ENCODE data around the gene ZNF670.

ZNF670 gene

DNA sequence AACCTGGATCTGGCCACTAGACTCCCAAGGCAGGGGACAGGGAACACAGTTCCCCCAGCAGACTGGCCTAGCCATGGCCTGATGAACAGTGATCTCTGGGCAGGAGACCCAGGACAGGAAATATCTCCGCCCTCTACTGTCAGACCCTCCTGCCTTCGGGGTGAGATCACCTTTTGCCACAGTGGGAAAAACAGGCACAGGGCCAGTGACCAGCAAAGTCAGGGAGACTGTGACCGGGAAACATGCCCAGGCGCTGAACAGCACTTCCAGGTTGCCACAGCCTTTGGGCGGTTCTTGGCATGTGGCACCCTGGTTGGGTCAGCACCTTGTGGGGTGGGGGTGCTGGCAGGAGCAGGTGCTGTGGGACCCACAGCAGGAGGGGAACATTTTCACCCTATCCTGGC, 34.5 kb upstream of the ZNF670 start:
- DNase-seq = no peak
- peaks cover 0 to 3% (median 0%) of the 10 kb centered on the region in 5 experiments for H3K9me3 ChIP-seq (ENCODE audit: control extremely low read depth in 1 of 5, control insufficient read depth in 4 of 5, insufficient read depth in 2 of 5, low read depth in 1 of 5, low read length in 4 of 5)
- no peak overlapping the region for H3K4me3 ChIP-seq (ENCODE audit: control insufficient read depth in 1 of 7, extremely low read depth in 1 of 7, insufficient read depth in 4 of 7, low read depth in 2 of 7, low read length in 6 of 7)
- H3K27me3 ChIP-seq (replicated peaks in 2 of 5; ENCODE audit: control insufficient read depth in 4 of 5, insufficient read depth in 5 of 5, low read length in 4 of 5) = peaks cover 0 to 50% (median 24%) of the 10 kb centered on the region in 5 experiments
- 70% methylated on average over 2 of the region's 5 CpGs for WGBS (ENCODE audit: insufficient coverage)
- H3K36me3 ChIP-seq (ENCODE audit: control insufficient read depth in 4 of 4, insufficient read depth in 4 of 4, low read length in 3 of 4) = no peaks in the 10 kb centered on the region
- POLR2A ChIA-PET = no interaction called here
- CTCF ChIA-PET = no interaction called here
- no peak overlapping the region for H3K27ac ChIP-seq (ENCODE audit: insufficient read depth in 1 of 2, low read depth in 1 of 2, low read length in 2 of 2, poor library complexity in 1 of 2, severe bottlenecking in 2 of 2)
- H3K4me1 ChIP-seq (ENCODE audit: control extremely low read depth in 1 of 4, control insufficient read depth in 4 of 4, insufficient read depth in 4 of 4, low read length in 3 of 4) = peaks cover 0 to 20% (median 18%) of the 10 kb centered on the region in 4 experiments

- peaks cover 0 to 51% (median 25%) of the 10 kb centered on the region in 5 experiments for H3K27me3 ChIP-seq (replicated peaks in 2 of 5; ENCODE audit: control insufficient read depth in 4 of 5, insufficient read depth in 5 of 5, low read length in 4 of 5)
- POLR2A ChIA-PET = no interaction called here
- CTCF ChIA-PET = no interaction called here
- peak overlapping the region in 4 of 7 experiments; percentile 49 to 68 (median 61) for H3K4me3 ChIP-seq (ENCODE audit: control insufficient read depth in 1 of 7, extremely low read depth in 1 of 7, insufficient read depth in 4 of 7, low read depth in 2 of 7, low read length in 6 of 7)
- no peaks in the 10 kb centered on the region for H3K36me3 ChIP-seq (ENCODE audit: control insufficient read depth in 4 of 4, insufficient read depth in 4 of 4, low read length in 3 of 4)
- DNase-seq = no peak
- H3K9me3 ChIP-seq (ENCODE audit: control extremely low read depth in 1 of 5, control insufficient read depth in 4 of 5, insufficient read depth in 2 of 5, low read depth in 1 of 5, low read length in 4 of 5) = peaks cover 0 to 3% (median 0%) of the 10 kb centered on the region in 5 experiments
- 78% methylated on average over 8 of the region's 9 CpGs for WGBS (ENCODE audit: insufficient coverage)
- H3K27ac ChIP-seq (ENCODE audit: insufficient read depth in 1 of 2, low read depth in 1 of 2, low read length in 2 of 2, poor library complexity in 1 of 2, severe bottlenecking in 2 of 2) = no peak overlapping the region
- peaks cover 0 to 20% (median 18%) of the 10 kb centered on the region in 4 experiments for H3K4me1 ChIP-seq (ENCODE audit: control extremely low read depth in 1 of 4, control insufficient read depth in 4 of 4, insufficient read depth in 4 of 4, low read length in 3 of 4)
These were observed 33.8 kb upstream of the ZNF670 start for GRCh38 chr1:247112479-247112781.

DNA sequence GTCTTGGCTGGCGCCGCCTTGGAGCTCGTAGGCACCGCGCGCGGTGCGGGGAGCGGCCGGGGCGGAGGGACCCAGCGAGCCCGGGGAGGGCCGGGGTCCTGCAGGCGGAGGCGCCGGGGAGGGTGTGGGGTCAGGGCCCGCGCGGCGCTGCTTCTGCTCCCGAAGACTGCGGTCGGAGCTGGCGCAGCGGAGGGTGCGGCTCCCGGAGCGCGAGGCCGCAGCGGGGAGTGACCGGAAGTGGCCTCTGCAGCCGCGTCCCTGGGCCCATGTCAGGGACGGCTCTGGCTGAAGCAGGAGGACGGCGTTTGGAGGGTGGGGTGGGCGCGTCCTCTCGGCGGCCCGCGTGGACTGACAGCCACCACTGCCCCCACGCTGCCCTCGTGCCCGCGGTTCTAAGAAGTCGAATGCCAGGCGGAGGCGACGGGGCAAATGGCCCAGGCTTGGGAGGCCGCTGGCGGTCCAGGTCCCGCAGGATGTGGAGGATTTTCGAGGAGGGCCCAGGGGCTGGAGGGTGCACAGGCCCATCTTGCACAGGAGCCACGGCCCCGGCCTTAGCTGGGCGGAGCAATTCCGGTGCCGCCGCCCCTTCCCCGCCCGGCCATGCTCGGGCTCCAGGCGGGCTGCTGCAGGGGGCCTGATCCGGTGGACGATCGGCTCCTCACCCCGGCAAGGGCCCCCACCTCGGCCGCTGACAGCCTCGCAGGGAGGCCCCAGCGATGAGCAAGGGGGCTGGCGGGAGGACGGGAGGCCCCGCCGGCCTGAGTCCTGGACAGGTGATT, 33.3 kb upstream of the ZNF670 start:
- H3K27me3 ChIP-seq (replicated peaks in 2 of 5; ENCODE audit: control insufficient read depth in 4 of 5, insufficient read depth in 5 of 5, low read length in 4 of 5) = peaks cover 0 to 51% (median 25%) of the 10 kb centered on the region in 5 experiments
- H3K4me3 ChIP-seq (ENCODE audit: control insufficient read depth in 1 of 7, extremely low read depth in 1 of 7, insufficient read depth in 4 of 7, low read depth in 2 of 7, low read length in 6 of 7) = peak overlapping the region in 6 of 7 experiments; percentile 36 to 69 (median 61)
- peaks cover 0 to 3% (median 0%) of the 10 kb centered on the region in 5 experiments for H3K9me3 ChIP-seq (ENCODE audit: control extremely low read depth in 1 of 5, control insufficient read depth in 4 of 5, insufficient read depth in 2 of 5, low read depth in 1 of 5, low read length in 4 of 5)
- peak in 1 of 3 donors; percentile 36 for DNase-seq
- CTCF ChIA-PET = interaction anchor here (0.7 kb wide), 1 partner anchor 53 kb away, joined by 3 read pairs; no protein-coding TSS in a partner anchor
- no peak overlapping the region for H3K27ac ChIP-seq (ENCODE audit: insufficient read depth in 1 of 2, low read depth in 1 of 2, low read length in 2 of 2, poor library complexity in 1 of 2, severe bottlenecking in 2 of 2)
- POLR2A ChIA-PET = no interaction called here
- 3% methylated on average over 62 of the region's 78 CpGs for WGBS (ENCODE audit: insufficient coverage)
- H3K36me3 ChIP-seq (ENCODE audit: control insufficient read depth in 4 of 4, insufficient read depth in 4 of 4, low read length in 3 of 4) = no peaks in the 10 kb centered on the region
- H3K4me1 ChIP-seq (ENCODE audit: control extremely low read depth in 1 of 4, control insufficient read depth in 4 of 4, insufficient read depth in 4 of 4, low read length in 3 of 4) = peaks cover 0 to 20% (median 18%) of the 10 kb centered on the region in 4 experiments

DNA sequence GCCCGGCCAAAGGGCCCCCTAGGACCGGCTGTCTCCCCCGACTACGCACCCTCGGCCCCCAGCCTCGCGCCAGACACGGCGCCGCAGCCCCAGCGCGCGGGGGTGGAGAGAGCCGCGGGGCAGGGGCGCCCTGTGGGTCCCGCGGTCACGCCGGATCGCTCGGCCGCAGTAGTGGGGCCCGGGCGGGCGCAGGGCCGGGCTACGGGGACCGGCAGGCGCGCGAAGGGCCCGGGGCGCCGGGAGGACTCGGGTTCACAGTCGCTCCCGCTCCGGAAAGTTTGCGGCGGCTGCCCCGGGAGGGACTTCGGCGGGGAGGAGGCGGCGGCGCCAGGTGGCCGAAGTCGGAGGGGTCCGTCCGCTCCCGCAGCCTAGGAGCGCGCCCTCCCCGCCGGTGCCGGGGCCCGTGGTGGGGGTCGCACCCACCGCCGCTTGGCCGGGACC, 32.7 kb upstream of the ZNF670 start:
- peak overlapping the region in 6 of 7 experiments; percentile 36 to 69 (median 61) for H3K4me3 ChIP-seq (ENCODE audit: control insufficient read depth in 1 of 7, extremely low read depth in 1 of 7, insufficient read depth in 4 of 7, low read depth in 2 of 7, low read length in 6 of 7)

DNA sequence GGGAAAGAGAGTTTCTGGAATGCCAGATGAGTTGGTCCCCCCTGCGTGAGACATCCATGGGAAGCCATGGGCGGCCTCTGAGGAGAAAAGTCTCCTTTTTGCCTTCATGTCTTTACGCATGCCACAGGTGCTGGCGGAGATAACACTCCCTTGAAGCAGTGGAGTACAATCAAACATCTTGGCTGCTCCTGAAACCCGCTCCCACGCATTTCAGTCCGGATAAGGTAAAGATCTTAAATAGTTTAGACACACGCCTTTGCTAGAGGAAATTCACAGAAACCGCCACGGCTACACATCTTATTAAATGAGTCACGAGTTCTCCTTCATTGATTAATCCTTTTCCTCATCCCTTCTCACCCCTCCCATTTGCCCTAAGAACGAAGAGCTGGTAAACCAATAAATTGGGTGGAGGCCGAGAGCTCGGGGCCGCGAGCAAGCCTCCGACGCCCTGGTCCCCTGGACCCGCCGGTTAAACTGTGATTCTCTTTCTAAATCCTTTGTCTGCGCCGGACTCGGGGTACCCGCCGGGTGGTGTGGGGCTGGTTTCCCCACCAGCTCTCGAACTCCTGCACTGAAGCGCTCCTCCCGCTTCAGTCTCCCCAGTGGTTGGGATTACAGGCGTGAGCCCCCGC, 32.1 kb upstream of the ZNF670 start:
- ChIA-PET POLR2A (no interaction called here), CTCF (interaction anchor here (1.5 kb wide), 1 partner anchor 9 kb away, joined by 4 read pairs; no protein-coding TSS in a partner anchor)
- Histone ChIP-seq H3K4me3 (ENCODE audit: control insufficient read depth in 1 of 7, extremely low read depth in 1 of 7, insufficient read depth in 4 of 7, low read depth in 2 of 7, low read length in 6 of 7) (peak overlapping the region in 6 of 7 experiments; percentile 36 to 69 (median 61)), H3K4me1 (ENCODE audit: control extremely low read depth in 1 of 4, control insufficient read depth in 4 of 4, insufficient read depth in 4 of 4, low read length in 3 of 4) (peaks cover 0 to 20% (median 18%) of the 10 kb centered on the region in 4 experiments), H3K9me3 (ENCODE audit: control extremely low read depth in 1 of 5, control insufficient read depth in 4 of 5, insufficient read depth in 2 of 5, low read depth in 1 of 5, low read length in 4 of 5) (peaks cover 0 to 11% (median 0%) of the 10 kb centered on the region in 5 experiments), H3K27me3 (replicated peaks in 2 of 5; ENCODE audit: control insufficient read depth in 4 of 5, insufficient read depth in 5 of 5, low read length in 4 of 5) (peaks cover 0 to 51% (median 25%) of the 10 kb centered on the region in 5 experiments), H3K36me3 (ENCODE audit: control insufficient read depth in 4 of 4, insufficient read depth in 4 of 4, low read length in 3 of 4) (no peaks in the 10 kb centered on the region), H3K27ac (ENCODE audit: insufficient read depth in 1 of 2, low read depth in 1 of 2, low read length in 2 of 2, poor library complexity in 1 of 2, severe bottlenecking in 2 of 2) (no peak overlapping the region)
- 8% methylated on average over 23 of the region's 30 CpGs for WGBS (ENCODE audit: insufficient coverage)
- peak; percentile 23 to 54 (median 31) for DNase-seq

More for the DNA sequence above, 32.7 kb upstream of the ZNF670 start:
- H3K27ac ChIP-seq (ENCODE audit: insufficient read depth in 1 of 2, low read depth in 1 of 2, low read length in 2 of 2, poor library complexity in 1 of 2, severe bottlenecking in 2 of 2) = no peak overlapping the region
- ChIA-PET CTCF (interaction anchor here (0.7 to 1.5 kb wide), 2 partner anchors 8 to 53 kb away, joined by 3 to 4 read pairs; no protein-coding TSS in a partner anchor), POLR2A (no interaction called here)
- peak in 1 of 3 donors; percentile 35 for DNase-seq
- WGBS (ENCODE audit: insufficient coverage) = 0% methylated on average over 48 of the region's 62 CpGs
- H3K9me3 ChIP-seq (ENCODE audit: control extremely low read depth in 1 of 5, control insufficient read depth in 4 of 5, insufficient read depth in 2 of 5, low read depth in 1 of 5, low read length in 4 of 5) = peaks cover 0 to 8% (median 0%) of the 10 kb centered on the region in 5 experiments
- peaks cover 0 to 20% (median 18%) of the 10 kb centered on the region in 4 experiments for H3K4me1 ChIP-seq (ENCODE audit: control extremely low read depth in 1 of 4, control insufficient read depth in 4 of 4, insufficient read depth in 4 of 4, low read length in 3 of 4)
- no peaks in the 10 kb centered on the region for H3K36me3 ChIP-seq (ENCODE audit: control insufficient read depth in 4 of 4, insufficient read depth in 4 of 4, low read length in 3 of 4)
- peaks cover 0 to 51% (median 25%) of the 10 kb centered on the region in 5 experiments for H3K27me3 ChIP-seq (replicated peaks in 2 of 5; ENCODE audit: control insufficient read depth in 4 of 5, insufficient read depth in 5 of 5, low read length in 4 of 5)

- Histone ChIP-seq H3K27ac (ENCODE audit: insufficient read depth in 1 of 2, low read depth in 1 of 2, low read length in 2 of 2, poor library complexity in 1 of 2, severe bottlenecking in 2 of 2) (no peak overlapping the region), H3K27me3 (replicated peaks in 2 of 5; ENCODE audit: control insufficient read depth in 4 of 5, insufficient read depth in 5 of 5, low read length in 4 of 5) (peaks cover 0 to 37% (median 24%) of the 10 kb centered on the region in 5 experiments), H3K4me3 (ENCODE audit: control insufficient read depth in 1 of 7, extremely low read depth in 1 of 7, insufficient read depth in 4 of 7, low read depth in 2 of 7, low read length in 6 of 7) (no peak overlapping the region), H3K4me1 (ENCODE audit: control extremely low read depth in 1 of 4, control insufficient read depth in 4 of 4, insufficient read depth in 4 of 4, low read length in 3 of 4) (peaks cover 2 to 30% (median 23%) of the 10 kb centered on the region in 4 experiments), H3K36me3 (ENCODE audit: control insufficient read depth in 4 of 4, insufficient read depth in 4 of 4, low read length in 3 of 4) (peaks cover 0 to 3% (median 0%) of the 10 kb centered on the region in 4 experiments), H3K9me3 (ENCODE audit: control extremely low read depth in 1 of 5, control insufficient read depth in 4 of 5, insufficient read depth in 2 of 5, low read depth in 1 of 5, low read length in 4 of 5) (peaks cover 0 to 17% (median 0%) of the 10 kb centered on the region in 5 experiments)
- DNase-seq = no peak
- ChIA-PET CTCF (no interaction called here), POLR2A (no interaction called here)
- WGBS (ENCODE audit: insufficient coverage) = 95% methylated on average over 4 of the region's 7 CpGs
These were observed 29.1 kb upstream of the ZNF670 start for GRCh38 chr1:247107694-247108093.

Data from common myeloid progenitor, CD34-positive (primary cell).